Measurements from ENCODE around the gene MYL3.
"Not testable (repeated sequence)": the region's sequence is repeated elsewhere in the genome, so short reads cannot be mapped to it uniquely, and the experiment has no call there.

The MYL3 gene

DNA sequence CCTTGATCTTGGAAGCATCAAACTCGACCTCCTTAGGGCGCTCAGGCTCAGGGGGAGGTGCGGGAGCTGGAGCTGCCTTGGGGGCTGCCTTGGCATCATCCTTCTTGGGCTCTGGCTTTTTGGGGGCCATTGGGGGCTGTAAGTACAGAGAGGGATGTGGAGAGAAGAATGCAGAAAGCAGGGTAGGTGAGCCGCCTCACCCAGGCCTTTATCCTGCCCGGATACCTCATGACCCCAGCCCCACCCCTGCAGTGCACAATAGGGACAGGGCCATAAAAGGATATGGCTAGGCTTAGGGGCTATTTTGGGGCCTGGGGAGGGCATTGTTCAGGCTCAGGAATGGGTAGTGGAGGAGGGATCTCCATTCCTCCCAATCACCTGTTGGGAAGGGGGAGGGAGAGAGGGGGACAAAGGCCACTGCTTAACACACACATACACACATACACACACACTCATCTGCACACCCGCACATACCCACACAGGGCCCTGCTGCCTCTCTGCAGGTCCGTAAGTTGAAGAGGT lies at the start of gene MYL3:
Gene MYL3, minus strand, starts transcription at position 184 of the 522 bp plus-strand sequence. Its CDS starts 54 bp downstream, at position 130.
- DNase-seq (ENCODE audit: low read depth in 2 of 2): no peak

GRCh38 chr3:46912986-46913385 lies 49.7 kb upstream of the MYL3 start:
- DNase-seq (ENCODE audit: low read depth in 2 of 2): no peak

DNA sequence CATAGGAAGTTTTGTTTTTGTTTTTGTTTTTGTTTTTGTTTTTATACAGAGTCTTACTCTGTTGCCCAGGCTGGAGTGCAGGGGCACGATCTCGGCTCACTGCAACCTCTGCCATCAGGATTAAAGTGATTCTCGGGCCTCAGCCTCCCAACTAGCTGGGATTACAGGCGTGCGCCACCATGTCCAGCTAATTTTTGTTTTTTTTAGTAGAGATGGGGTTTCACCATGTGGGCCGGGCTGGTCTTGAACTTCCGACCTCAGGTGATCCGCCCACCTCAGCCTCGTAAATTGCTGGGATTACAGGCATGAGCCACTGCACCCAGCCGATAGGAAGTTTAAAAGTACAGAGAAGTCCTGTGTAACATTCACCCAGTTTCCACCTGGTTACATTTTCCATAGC lies 47.7 kb upstream of the MYL3 start:
- not testable (repeated sequence) for DNase-seq (ENCODE audit: low read depth in 2 of 2)

DNA sequence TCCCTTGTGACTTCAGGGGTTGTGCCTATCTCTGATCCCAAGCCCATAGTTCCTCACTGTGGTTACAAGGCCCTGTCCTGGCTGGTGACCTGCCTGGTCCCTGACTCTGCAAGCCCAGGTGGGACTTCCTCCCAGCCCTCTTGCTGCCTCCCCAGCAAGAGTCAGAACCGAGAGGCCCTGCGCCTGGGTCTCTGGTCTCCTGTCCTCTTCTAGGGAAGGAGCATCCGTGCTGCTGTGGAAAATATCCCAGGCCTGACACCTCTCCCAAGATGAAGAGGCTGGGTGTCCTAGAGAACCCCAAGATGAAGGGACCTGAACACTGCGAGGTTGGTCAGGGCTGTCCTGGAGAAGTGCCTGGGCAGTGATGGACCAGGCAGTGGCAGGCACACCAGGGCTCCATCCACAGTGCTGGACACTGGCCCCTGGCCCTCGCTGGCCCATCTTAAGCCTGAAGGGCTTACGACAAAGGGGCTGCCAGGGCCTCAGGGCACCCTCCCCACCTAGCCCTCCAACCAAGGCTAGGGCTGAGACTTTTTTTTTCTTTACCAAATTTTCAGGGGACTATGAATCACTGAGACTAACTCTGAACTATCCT lies 47.0 kb upstream of the MYL3 start:
- DNase-seq (ENCODE audit: low read depth in 2 of 2): no peak

- peak; percentile 58 to 65 for DNase-seq (ENCODE audit: low read depth in 2 of 2)
Observed at GRCh38 chr3:46909535-46910161, 46.4 kb upstream of the MYL3 start.

GRCh38 chr3:46908986-46909534 lies 45.8 kb upstream of the MYL3 start:
- no peak for DNase-seq (ENCODE audit: low read depth in 2 of 2)

- no peak for DNase-seq (ENCODE audit: low read depth in 2 of 2)
Observed at GRCh38 chr3:46908294-46908985, 45.2 kb upstream of the MYL3 start.

DNA sequence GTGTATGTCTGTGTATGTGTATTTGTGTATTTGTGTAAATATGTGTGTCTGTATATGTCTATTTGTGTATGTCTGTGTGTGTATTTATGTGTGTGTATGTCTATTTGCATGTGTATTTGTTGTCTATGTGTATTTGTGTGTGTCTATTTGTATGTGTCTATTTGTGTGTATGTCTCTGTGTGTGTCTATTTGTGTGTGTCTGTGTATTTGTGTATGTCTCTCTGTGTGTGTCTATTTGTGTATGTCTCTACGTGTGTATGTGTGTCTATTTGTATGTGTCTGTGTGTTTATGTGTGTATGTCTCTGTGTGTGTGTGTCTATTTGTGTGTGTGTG lies 44.7 kb upstream of the MYL3 start:
- no peak for DNase-seq (ENCODE audit: low read depth in 2 of 2)

DNA sequence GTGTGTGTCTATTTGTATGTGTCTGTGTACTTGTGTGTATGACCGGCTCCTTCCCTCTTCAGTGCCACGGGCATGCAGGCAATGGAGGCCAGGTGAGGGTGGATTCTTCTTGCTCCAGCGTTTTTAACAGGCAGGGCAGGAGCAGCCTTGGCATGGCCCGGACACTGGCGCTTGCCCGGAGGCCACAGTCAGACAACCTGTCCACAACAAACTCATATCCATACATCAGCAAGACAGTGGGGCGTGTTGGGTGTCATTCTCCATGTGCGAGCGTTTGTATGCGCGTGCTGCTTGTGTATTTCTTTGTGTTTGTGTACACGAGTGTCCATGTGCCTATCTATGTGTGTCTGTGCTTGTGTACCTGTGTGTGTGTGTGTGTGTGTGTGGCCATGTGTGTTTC lies 44.0 kb upstream of the MYL3 start:
- no peak for DNase-seq (ENCODE audit: low read depth in 2 of 2)

- DNase-seq (ENCODE audit: low read depth in 2 of 2): no peak
Observed at GRCh38 chr3:46906471-46907058, 43.3 kb upstream of the MYL3 start.

DNA sequence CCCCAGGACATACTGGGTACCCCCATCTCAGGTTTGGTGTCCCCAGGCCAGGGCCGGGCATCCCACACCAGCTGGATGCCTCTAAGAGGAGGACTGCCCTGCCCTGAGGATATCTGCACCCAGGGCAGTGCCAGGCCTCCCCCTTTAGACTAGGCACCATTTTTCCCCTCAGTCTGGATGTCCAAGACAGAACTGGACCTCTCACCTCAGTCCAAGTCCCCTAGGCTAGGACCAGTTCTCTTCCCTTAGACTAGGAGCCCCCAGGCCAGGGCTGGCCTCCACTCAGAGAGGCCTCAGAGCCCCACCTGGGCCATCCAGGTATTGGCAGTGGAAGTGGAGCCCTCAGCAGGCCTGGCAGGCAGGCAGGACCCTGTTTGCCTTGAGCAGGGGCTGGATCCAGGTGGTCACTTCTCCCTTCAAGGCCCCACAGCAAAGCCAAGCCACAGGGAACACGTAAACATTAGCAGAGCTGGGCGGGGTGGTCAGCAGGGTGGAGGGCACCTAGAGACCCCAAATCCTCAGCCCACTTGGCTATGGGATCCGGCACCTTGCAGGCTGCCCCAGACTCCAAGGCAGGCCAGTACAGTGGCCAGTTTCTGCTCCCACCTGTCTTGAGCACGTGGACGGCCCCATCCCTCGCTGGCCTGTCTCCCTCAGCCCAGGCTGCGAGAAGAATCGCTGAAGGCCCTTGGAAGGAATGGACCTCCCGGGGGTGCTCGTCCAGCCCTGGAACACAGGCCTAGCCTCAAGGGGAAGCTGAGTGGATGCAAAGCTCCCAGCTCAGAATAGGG lies 42.6 kb upstream of the MYL3 start:
- no peak for DNase-seq (ENCODE audit: low read depth in 2 of 2)

DNA sequence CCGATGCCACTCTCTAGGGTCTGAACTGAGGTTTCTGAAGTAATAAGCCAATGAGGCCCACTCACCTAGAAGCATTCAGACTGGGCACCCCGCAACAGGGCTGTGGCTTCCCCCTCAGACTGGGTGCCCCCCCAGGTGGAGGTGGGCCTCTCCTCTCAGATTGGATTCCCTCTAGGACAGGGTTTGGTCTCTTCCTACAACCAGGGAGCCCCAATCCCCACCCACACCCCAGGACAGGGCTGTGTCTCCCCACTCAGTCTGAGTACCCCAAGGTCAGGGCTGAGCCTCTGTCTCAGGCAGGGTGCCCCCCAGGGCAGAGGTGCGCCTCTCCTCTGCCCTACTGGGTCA lies 41.9 kb upstream of the MYL3 start:
- DNase-seq (ENCODE audit: low read depth in 2 of 2): no peak

- DNase-seq (ENCODE audit: low read depth in 2 of 2): no peak
Observed at GRCh38 chr3:46904303-46905212, 41.3 kb upstream of the MYL3 start.

- DNase-seq (ENCODE audit: low read depth in 2 of 2): no peak
Observed at GRCh38 chr3:46903341-46904302, 40.4 kb upstream of the MYL3 start.

- DNase-seq (ENCODE audit: low read depth in 2 of 2): no peak
Observed at GRCh38 chr3:46902188-46902631, 39.0 kb upstream of the MYL3 start.

GRCh38 chr3:46901591-46902187 lies 38.4 kb upstream of the MYL3 start:
- no peak for DNase-seq (ENCODE audit: low read depth in 2 of 2)

- DNase-seq (ENCODE audit: low read depth in 2 of 2): no peak
Observed at GRCh38 chr3:46901061-46901460, 37.8 kb upstream of the MYL3 start.

DNA sequence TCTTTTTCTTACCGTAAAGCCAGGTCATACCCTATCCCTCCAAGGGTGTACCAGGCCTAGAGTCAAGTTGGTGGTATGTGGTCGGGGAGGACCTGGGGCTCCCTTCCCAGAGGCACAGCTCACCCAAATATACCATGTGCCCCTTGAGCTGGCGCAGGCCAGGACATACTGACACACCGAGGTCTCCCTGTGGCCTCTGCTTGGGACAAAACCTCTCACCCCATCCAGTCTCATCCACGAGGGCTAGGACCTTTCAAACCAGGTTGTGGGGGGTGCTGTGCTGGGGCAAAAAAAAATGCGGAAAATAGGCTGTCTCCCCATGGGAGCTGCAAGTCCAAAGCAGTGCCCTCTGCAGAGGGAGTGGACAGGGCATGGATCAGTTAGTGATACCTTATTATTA lies 37.1 kb upstream of the MYL3 start:
- no peak for DNase-seq (ENCODE audit: low read depth in 2 of 2)

- DNase-seq (ENCODE audit: low read depth in 2 of 2): no peak
Observed at GRCh38 chr3:46900007-46900292, 36.7 kb upstream of the MYL3 start.
